ENCODE data around the gene PTPN2.
"Not testable (repeated sequence)": the region's sequence is repeated elsewhere in the genome, so short reads cannot be mapped to it uniquely, and the experiment has no call there.

The PTPN2 gene

DNA sequence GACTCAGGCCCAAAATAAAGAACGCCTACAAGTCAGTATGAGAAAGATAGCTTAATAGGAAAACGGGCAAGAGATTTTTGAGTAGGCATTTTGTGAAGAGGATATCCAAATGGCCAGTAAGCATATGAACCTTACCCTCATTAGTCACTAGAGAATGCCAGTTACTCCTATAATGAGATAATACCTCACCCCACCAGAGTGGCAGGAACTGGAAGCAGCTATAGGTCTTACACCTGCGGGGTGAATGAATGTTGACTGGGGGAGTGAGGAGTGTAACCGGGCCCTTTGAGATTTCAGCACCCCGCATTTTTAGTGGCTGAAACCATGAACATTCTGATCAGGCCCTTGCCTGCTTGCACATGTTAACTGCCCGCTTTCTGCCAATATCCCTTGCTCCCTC, 7.5 kb upstream of the PTPN2 start:
- DNase-seq (ENCODE audit: low spot score), result no peak

GRCh38 chr18:12890964-12891363, 6.9 kb upstream of the PTPN2 start:
- DNase-seq (ENCODE audit: low spot score), result no peak

GRCh38 chr18:12886498-12887126, 2.6 kb upstream of the PTPN2 start:
- no peak for DNase-seq (ENCODE audit: low spot score)

DNA sequence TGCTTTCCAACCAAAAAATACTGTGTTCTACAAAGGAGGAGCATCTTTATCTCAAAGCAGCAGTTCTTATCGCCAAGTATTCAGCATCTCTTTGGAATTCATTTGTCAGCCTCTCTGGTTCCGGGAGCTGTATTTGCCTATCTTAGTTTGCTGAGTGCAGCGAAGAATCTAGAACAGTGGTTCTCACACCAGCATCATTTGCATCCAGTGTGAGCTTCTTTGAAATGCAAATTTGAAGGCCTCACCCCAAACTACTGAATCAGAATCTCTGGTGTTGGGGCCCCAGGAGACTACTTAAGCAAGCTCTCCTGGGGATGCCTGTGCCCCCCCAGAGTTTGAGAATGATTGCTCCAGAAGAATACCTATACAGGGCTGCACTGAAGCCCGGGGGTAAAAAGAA, 1.5 kb upstream of the PTPN2 start:
- no peak for DNase-seq (ENCODE audit: low spot score)

- peak; percentile 12 for DNase-seq (ENCODE audit: low spot score)
These were observed 628 bp upstream of the PTPN2 start for GRCh38 chr18:12884406-12885323.

GRCh38 chr18:12883372-12883683, 709 bp downstream of the PTPN2 start:
- no peak for DNase-seq (ENCODE audit: low spot score)

- peak; percentile 17 for DNase-seq (ENCODE audit: low spot score)
These were observed 1.3 kb downstream of the PTPN2 start for GRCh38 chr18:12882453-12883371.

DNA sequence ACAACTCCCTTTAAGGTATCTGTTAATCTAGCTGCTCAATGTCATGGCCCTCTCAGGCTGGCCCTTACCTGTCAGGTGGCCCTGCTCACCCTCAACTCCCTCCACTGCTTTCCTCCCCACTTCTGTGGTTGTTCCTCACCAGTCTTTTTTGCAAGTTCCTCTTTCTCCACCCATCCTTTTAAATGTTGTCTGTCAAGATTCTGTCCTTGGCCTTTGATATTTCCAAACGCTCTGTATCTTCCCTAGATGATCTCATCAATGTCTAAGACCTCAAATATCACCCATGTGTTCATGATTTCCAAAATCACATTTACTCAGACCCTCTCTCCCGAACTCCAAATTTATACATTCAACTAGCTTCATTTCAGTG, 3.5 kb downstream of the PTPN2 start:
- no peak for DNase-seq (ENCODE audit: low spot score)

- no peak for DNase-seq (ENCODE audit: low spot score)
These were observed 4.0 kb downstream of the PTPN2 start for GRCh38 chr18:12879840-12880540.

DNA sequence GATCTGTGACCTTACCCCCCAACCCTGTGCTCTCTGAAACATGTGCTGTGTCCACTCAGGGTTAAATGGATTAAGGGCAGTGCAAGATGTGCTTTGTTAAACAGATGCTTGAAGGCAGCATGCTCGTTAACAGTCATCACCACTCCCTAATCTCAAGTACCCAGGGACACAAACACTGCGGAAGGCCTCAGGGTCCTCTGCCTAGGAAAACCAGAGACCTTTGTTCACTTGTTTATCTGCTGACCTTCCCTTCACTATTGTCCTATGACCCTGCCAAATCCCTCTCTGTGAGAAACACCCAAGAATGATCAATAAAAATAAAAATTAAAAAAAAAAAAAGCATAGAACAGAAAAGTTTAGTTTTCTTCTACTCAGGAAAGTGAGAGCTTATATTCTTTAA, 9.0 kb downstream of the PTPN2 start:
- not testable (repeated sequence) for DNase-seq (ENCODE audit: low spot score)

DNA sequence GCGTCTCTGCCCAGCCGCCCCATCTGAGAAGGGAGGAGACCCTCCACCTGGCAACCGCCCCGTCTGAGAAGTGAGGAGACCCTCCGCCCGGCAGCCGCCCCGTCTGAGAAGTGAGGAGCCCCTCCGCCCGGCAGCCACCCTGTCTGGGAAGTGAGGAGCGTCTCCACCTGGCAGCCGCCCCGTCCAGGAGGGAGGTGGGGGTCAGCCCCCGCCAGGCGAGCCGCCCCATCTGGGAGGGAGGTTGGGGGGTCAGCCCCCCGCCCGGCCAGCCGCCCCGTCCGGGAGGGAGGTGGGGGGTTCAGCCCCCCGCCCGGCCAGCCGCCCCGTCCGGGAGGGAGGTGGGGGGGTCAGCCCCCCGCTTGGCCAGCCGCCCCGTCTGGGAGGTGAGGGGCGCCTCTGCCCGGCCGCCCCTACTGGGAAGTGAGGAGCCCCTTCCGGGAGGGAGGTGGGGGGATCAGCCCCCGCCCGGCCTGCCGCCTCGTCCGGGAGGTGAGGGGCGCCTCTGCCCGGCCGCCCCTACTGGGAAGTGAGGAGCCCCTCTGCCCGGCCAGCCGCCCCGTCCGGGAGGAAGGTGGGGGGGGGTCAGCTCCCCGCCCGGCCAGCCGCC, 10.0 kb downstream of the PTPN2 start:
- DNase-seq (ENCODE audit: low spot score), result not testable (repeated sequence)

- no peak for DNase-seq (ENCODE audit: low spot score)
These were observed 11.6 kb downstream of the PTPN2 start for GRCh38 chr18:12872408-12872807.

GRCh38 chr18:12868576-12868975, 15.5 kb downstream of the PTPN2 start:
- no peak for DNase-seq (ENCODE audit: low spot score)

DNA sequence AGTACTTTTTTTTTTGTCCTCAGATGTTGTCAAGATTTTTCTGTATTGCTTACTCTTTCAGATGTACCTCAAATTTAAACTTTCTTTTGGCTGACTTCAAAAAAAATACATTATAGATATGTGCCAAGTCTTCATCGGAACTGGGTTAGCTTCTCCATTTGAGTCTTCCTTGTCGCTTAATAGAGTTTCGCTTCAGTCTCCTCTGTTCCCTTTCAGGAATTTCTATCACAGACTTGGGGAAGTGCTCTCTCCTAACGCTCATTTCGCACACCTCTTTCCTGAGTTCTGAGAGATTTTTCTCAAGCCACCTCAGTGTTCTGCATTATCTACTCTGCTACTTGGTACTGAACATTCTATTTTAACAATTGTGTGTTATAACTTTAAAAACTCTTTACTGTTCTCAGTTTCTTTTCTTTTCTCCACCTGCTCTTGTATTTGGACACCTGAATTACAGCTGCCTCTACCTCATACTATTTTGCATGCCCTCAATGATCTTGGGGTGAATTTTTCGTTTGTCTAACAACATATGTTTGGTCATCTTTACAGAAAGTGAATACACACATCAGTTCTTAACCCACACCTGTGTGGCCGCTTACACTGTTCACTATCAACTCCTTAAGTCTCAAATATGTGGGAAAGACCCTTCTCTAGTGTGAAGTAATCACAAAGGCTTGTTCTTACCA, 16.5 kb downstream of the PTPN2 start:
- DNase-seq (ENCODE audit: low spot score), result no peak

DNA sequence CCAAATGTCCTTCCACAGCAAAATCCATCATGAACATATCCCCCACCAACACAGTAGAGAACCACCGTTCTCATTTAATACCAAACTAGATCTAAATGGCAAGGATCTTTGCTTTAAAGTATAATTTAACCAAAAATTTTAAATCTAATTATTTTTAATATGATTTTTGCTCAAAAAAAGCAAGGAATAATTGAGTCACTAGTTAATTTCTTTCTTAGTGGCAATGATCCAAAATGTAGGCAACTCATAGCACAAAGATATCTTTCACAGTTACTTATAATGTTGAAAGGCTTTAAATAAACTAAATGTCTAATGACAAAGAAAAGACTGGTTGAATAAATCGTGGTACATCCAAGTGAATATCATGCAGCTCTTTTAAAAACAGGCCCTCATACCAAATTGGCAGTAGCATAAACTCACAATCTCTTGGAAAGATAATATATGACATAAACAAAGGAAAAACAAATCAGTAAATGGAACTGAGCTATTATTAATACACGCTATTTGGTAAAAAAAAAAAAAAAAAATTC, 20.3 kb downstream of the PTPN2 start:
- DNase-seq (ENCODE audit: low spot score), result no peak

DNA sequence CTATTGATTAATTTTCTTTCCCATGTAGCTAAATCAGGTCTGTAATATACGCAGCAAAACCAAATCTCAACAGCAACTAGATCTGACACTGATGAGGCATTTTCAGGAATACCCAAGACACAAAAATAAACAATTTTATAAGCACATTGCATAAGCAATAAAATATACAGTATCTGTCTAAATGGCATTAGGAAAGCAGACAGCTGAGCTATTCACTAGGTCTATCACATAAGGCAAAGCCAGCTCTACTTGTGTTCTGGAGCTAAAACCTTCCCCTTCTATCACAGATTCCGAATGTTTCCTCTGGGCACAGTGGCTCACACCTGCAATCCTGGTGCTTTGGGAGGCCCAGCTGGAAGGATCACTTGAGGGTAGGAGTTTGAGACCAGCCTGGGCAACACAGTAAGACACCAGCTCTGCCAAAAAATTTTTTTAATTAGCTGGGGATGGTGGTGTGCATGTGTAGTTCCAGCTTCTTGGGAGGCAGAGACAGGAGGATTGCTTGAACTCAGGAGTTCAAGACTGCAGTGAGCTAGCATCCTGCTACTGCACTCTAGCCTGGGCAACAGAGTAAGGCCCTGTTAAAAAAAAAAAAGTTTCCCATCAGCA, 21.1 kb downstream of the PTPN2 start:
- DNase-seq (ENCODE audit: low spot score), result no peak

DNA sequence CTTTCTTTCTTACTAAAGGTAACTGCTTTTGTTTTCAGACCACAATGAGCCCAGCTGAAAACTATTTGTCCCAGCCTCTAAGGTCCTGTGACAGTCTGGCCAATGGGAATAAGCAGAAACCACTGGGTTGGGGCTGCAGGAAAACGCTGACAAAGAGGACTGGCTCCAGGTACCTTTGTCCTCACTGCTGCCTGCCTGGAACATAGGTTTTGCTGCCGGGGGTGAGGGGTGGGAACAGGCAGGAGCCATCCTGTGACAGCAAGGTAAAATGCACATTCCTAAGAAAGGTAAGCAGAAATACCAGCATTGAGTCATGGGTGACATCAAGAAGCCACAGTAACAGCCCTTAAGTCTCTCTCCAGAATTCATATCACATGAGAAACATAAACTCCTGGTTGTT, 21.6 kb downstream of the PTPN2 start:
- DNase-seq (ENCODE audit: low spot score), result no peak

GRCh38 chr18:12861637-12862036, 22.4 kb downstream of the PTPN2 start:
- DNase-seq (ENCODE audit: low spot score), result no peak

GRCh38 chr18:12860530-12860929, 23.5 kb downstream of the PTPN2 start:
- no peak for DNase-seq (ENCODE audit: low spot score)

DNA sequence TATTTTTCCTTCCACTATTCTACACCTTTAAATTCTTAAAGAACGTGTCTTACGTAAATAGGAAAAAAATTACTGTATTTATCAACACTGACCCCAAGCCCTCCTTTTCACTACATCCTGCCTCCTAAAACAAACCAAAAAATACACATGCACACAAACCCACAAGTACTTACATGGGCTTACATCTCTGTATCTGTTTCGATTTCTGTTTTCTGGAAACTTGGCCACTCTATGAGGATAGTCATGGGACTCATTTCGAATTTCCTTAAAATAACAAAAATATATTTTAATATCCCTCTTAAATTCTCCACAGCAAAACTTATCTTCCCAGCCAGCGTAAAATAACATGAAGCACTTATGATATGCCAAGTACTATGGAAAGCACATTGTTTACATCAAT, 25.0 kb downstream of the PTPN2 start:
- DNase-seq (ENCODE audit: low spot score), result no peak
